Endometrial microvascular endothelial cells (primary cell): ENCODE measurements around the gene CPD. TPM values are rescaled to one million over a fixed set of nuclear protein-coding genes. Genes with fewer than 3 reads are reported as not detected.

Source experiments
- total RNA-seq: library from RNA; depleted of rRNA; stranded (reverse); fragments of >200 nt; gene quantifications from one replicate; pipeline ENCODE4 v1.2.3, GENCODE V29; 2015; ENCODE audit errors: inconsistent ontology term

The CPD gene
- total RNA-seq, 1 donor from 2014 or later, result 113 TPM

Other genes starting within 250 kb of the CPD start
- gene SLC6A4, start 143.2 kb upstream of the CPD start, total RNA-seq, result not detected
- 37.7 TPM for gene BLMH, start 87.0 kb upstream of the CPD start, total RNA-seq
- gene TMIGD1, start 44.9 kb upstream of the CPD start, total RNA-seq, result not detected
- gene GOSR1, start 98.5 kb downstream of the CPD start, total RNA-seq, result 11.4 TPM